ENCODE data around the gene MAP3K12.

DNA sequence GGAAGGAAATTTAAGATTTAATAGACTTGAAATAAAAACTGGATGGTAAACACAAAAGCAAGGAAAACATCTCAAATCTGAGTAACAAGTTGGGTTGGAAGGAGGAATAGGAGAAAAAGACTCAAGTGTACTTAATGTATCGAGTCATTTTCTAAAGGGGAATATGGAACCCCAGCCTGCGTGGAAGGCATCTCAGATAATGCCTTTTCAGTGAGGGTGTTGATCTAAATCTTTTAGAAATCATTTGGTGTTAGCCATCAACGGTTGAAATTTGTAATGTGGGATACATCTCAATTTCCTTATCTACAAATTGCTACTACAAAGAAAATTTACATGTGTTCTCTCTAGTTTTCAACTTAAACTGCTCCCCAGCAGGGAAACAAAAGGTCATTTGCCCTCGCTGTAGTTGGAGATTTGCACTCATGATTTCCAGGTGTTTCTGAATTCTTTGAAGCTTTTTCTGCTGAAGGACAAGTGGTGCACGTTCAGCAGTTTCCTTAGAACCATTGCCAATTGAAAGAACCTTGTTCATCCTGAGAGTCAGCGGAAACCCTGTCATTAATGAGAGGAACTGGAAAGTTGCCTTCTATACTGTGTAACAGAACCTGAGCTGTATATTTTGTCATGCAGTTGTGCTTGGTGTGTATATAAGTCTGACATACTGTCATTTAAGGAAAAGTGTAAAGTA lies 45.2 kb downstream of the MAP3K12 start:
- TF ChIP-seq TCF12 (IDR thresholded peaks at IDR 0.05; ENCODE audit: low read depth, low read length) = no peak
- no peak for TF ChIP-seq YY1 (IDR thresholded peaks at IDR 0.05; ENCODE audit: low read depth, low read length)
- TF ChIP-seq CHD2 (IDR thresholded peaks at IDR 0.05; ENCODE audit: borderline replicate concordance, low read depth, low read length) = no peak
- TF ChIP-seq, protein P1, sequence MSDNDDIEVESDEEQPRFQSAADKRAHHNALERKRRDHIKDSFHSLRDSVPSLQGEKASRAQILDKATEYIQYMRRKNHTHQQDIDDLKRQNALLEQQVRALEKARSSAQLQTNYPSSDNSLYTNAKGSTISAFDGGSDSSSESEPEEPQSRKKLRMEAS (IDR thresholded peaks at IDR 0.05; ENCODE audit: low read depth, low read length) = no peak
- no peak for TF ChIP-seq ZNF24 (IDR thresholded peaks at IDR 0.05)
- TF ChIP-seq ETV6 (conservative IDR thresholded peaks at IDR 0.05 in 1 of 2, IDR thresholded peaks at IDR 0.05 in 1 of 2; ENCODE audit: borderline replicate concordance in 1 of 2, low read depth in 1 of 2) = no peak
- TF ChIP-seq SUPT20H (IDR thresholded peaks at IDR 0.05; ENCODE audit: borderline replicate concordance, control insufficient read depth, low read depth, low read length) = no peak
- no peak for TF ChIP-seq NFYA (IDR thresholded peaks at IDR 0.05; ENCODE audit: borderline replicate concordance, low read depth, low read length)
- TF ChIP-seq, protein P2, sequence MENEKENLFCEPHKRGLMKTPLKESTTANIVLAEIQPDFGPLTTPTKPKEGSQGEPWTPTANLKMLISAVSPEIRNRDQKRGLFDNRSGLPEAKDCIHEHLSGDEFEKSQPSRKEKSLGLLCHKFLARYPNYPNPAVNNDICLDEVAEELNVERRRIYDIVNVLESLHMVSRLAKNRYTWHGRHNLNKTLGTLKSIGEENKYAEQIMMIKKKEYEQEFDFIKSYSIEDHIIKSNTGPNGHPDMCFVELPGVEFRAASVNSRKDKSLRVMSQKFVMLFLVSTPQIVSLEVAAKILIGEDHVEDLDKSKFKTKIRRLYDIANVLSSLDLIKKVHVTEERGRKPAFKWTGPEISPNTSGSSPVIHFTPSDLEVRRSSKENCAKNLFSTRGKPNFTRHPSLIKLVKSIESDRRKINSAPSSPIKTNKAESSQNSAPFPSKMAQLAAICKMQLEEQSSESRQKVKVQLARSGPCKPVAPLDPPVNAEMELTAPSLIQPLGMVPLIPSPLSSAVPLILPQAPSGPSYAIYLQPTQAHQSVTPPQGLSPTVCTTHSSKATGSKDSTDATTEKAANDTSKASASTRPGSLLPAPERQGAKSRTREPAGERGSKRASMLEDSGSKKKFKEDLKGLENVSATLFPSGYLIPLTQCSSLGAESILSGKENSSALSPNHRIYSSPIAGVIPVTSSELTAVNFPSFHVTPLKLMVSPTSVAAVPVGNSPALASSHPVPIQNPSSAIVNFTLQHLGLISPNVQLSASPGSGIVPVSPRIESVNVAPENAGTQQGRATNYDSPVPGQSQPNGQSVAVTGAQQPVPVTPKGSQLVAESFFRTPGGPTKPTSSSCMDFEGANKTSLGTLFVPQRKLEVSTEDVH (IDR thresholded peaks at IDR 0.05; ENCODE audit: low read depth, partially characterized antibody) = no peak
- no peak for TF ChIP-seq TCF7 (IDR thresholded peaks at IDR 0.05; ENCODE audit: borderline replicate concordance)
- TF ChIP-seq SPI1 (IDR thresholded peaks at IDR 0.05; ENCODE audit: borderline replicate concordance, insufficient read depth, low read depth, low read length) = no peak
